NCI-H2227 (cell line): ENCODE data around the gene GNAS-AS1.

ENCODE experiments used
- DNase-seq: peaks from one replicate; lab custom pipeline; 2025; ENCODE audit not compliant: unreplicated experiment; lab: John Stamatoyannopoulos, UW

GNAS-AS1 gene

GRCh38 chr20:58886546-58886945, 35.8 kb upstream of the GNAS-AS1 start:
- DNase-seq, result no peak

- DNase-seq, result no peak
Measured at GRCh38 chr20:58884966-58885365, 34.3 kb upstream of the GNAS-AS1 start.

- DNase-seq, result no peak
Measured at GRCh38 chr20:58883241-58883691, 32.6 kb upstream of the GNAS-AS1 start.

- peak; percentile 47 for DNase-seq
Measured at GRCh38 chr20:58882704-58883089, 32.0 kb upstream of the GNAS-AS1 start.

GRCh38 chr20:58880994-58881752, 30.5 kb upstream of the GNAS-AS1 start:
- no peak for DNase-seq

- DNase-seq, result no peak
Measured at GRCh38 chr20:58880441-58880840, 29.7 kb upstream of the GNAS-AS1 start.

GRCh38 chr20:58878399-58878798, 27.7 kb upstream of the GNAS-AS1 start:
- DNase-seq, result no peak

- peak; percentile 27 for DNase-seq
Measured at GRCh38 chr20:58877976-58878360, 27.3 kb upstream of the GNAS-AS1 start.

- peak; percentile 75 for DNase-seq
Measured at GRCh38 chr20:58877050-58877975, 26.6 kb upstream of the GNAS-AS1 start.

GRCh38 chr20:58876437-58876836, 25.7 kb upstream of the GNAS-AS1 start:
- DNase-seq, result no peak

GRCh38 chr20:58875541-58876134, 24.9 kb upstream of the GNAS-AS1 start:
- peak; percentile 36 for DNase-seq

GRCh38 chr20:58875111-58875510, 24.4 kb upstream of the GNAS-AS1 start:
- DNase-seq, result no peak

GRCh38 chr20:58874469-58874868, 23.8 kb upstream of the GNAS-AS1 start:
- no peak for DNase-seq

GRCh38 chr20:58871533-58872102, 20.9 kb upstream of the GNAS-AS1 start:
- DNase-seq, result no peak

GRCh38 chr20:58870293-58871014, 19.8 kb upstream of the GNAS-AS1 start:
- DNase-seq, result peak; percentile 85

- DNase-seq, result no peak
Measured at GRCh38 chr20:58869662-58870227, 19.0 kb upstream of the GNAS-AS1 start.

GRCh38 chr20:58868795-58869194, 18.1 kb upstream of the GNAS-AS1 start:
- DNase-seq, result peak; percentile 43

GRCh38 chr20:58867211-58867610, 16.5 kb upstream of the GNAS-AS1 start:
- no peak for DNase-seq

- no peak for DNase-seq
Measured at GRCh38 chr20:58865843-58866242, 15.1 kb upstream of the GNAS-AS1 start.

GRCh38 chr20:58864346-58864745, 13.6 kb upstream of the GNAS-AS1 start:
- DNase-seq, result no peak
